HG02943 (cell line): ENCODE measurements around the gene ERBB4.
"Not testable (repeated sequence)": the region's sequence is repeated elsewhere in the genome, so short reads cannot be mapped to it uniquely, and the experiment has no call there.

ENCODE experiments used
- ATAC-seq: cut with Tn5 transposase; IDR thresholded peaks from one replicate; pipeline ENCODE4 v1.9.1; 2021; ENCODE audit warnings: mild to moderate bottlenecking, low read depth, moderate library complexity; ENCODE audit not compliant: unreplicated experiment

ERBB4 gene

GRCh38 chr2:212314680-212315079, 223.9 kb downstream of the ERBB4 start:
- no peak for ATAC-seq

GRCh38 chr2:212311807-212312404, 226.7 kb downstream of the ERBB4 start:
- no peak for ATAC-seq

GRCh38 chr2:212299943-212300342, 238.7 kb downstream of the ERBB4 start:
- no peak for ATAC-seq

GRCh38 chr2:212299333-212299732, 239.3 kb downstream of the ERBB4 start:
- ATAC-seq = no peak

- ATAC-seq = no peak
Measured at GRCh38 chr2:212295571-212295970, 243.0 kb downstream of the ERBB4 start.

GRCh38 chr2:212294816-212295215, 243.8 kb downstream of the ERBB4 start:
- no peak for ATAC-seq

- no peak for ATAC-seq
Measured at GRCh38 chr2:212289301-212289700, 249.3 kb downstream of the ERBB4 start.

- ATAC-seq = no peak
Measured at GRCh38 chr2:212288308-212288707, 250.3 kb downstream of the ERBB4 start.

GRCh38 chr2:212284166-212284565, 254.4 kb downstream of the ERBB4 start:
- ATAC-seq = no peak

GRCh38 chr2:212282671-212283261, 255.8 kb downstream of the ERBB4 start:
- ATAC-seq = no peak

GRCh38 chr2:212276813-212277212, 261.8 kb downstream of the ERBB4 start:
- ATAC-seq = no peak

- ATAC-seq = no peak
Measured at GRCh38 chr2:212274215-212274614, 264.4 kb downstream of the ERBB4 start.

GRCh38 chr2:212271583-212271982, 267.0 kb downstream of the ERBB4 start:
- no peak for ATAC-seq

GRCh38 chr2:212269005-212269404, 269.6 kb downstream of the ERBB4 start:
- no peak for ATAC-seq

GRCh38 chr2:212266297-212266696, 272.3 kb downstream of the ERBB4 start:
- no peak for ATAC-seq

GRCh38 chr2:212265777-212266176, 272.8 kb downstream of the ERBB4 start:
- no peak for ATAC-seq

- no peak for ATAC-seq
Measured at GRCh38 chr2:212264187-212264586, 274.4 kb downstream of the ERBB4 start.

- no peak for ATAC-seq
Measured at GRCh38 chr2:212259226-212259625, 279.4 kb downstream of the ERBB4 start.

- no peak for ATAC-seq
Measured at GRCh38 chr2:212254339-212254738, 284.3 kb downstream of the ERBB4 start.

GRCh38 chr2:212249451-212249850, 289.2 kb downstream of the ERBB4 start:
- ATAC-seq = no peak

GRCh38 chr2:212245880-212246279, 292.7 kb downstream of the ERBB4 start:
- ATAC-seq = no peak

GRCh38 chr2:212242724-212243123, 295.9 kb downstream of the ERBB4 start:
- ATAC-seq = no peak

- ATAC-seq = not testable (repeated sequence)
Measured at GRCh38 chr2:212238152-212238551, 300.4 kb downstream of the ERBB4 start.
